GM12872 (cell line): ENCODE measurements around the gene NEK6.

ENCODE experiments used
- TF ChIP-seq, protein P1 (sequence below): IDR thresholded peaks from 3 replicates; pipeline ENCODE4 v1.5.1; 2011; ENCODE audit warnings: low read depth, mild to moderate bottlenecking, low read length, moderate library complexity; ENCODE audit not compliant: insufficient read depth

NEK6 gene

DNA sequence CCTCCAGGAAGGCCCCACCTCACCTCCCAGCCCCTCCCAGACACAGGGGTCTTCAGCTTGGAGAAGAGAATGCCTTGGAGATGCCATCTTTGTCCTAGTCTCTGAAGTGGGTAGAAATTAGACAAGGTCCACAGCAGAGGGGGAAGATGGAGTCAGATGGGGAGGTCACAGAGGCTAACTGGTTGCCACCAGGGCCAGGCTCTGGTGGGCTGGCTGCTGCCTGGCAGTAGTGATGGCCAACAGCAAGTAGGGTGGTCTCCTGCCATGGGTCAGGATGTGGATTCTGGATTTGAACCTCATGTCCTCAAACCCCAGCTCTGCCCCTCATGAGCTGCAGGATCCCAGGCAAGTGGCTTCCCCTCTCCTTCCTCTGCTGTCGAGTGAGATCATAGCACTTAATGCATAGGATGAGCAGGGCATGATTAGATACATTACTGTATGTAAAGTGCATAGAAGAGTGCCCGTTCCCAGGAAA is 38.7 kb upstream of the NEK6 start:
- TF ChIP-seq, protein P1, sequence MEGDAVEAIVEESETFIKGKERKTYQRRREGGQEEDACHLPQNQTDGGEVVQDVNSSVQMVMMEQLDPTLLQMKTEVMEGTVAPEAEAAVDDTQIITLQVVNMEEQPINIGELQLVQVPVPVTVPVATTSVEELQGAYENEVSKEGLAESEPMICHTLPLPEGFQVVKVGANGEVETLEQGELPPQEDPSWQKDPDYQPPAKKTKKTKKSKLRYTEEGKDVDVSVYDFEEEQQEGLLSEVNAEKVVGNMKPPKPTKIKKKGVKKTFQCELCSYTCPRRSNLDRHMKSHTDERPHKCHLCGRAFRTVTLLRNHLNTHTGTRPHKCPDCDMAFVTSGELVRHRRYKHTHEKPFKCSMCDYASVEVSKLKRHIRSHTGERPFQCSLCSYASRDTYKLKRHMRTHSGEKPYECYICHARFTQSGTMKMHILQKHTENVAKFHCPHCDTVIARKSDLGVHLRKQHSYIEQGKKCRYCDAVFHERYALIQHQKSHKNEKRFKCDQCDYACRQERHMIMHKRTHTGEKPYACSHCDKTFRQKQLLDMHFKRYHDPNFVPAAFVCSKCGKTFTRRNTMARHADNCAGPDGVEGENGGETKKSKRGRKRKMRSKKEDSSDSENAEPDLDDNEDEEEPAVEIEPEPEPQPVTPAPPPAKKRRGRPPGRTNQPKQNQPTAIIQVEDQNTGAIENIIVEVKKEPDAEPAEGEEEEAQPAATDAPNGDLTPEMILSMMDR, result no peak

DNA sequence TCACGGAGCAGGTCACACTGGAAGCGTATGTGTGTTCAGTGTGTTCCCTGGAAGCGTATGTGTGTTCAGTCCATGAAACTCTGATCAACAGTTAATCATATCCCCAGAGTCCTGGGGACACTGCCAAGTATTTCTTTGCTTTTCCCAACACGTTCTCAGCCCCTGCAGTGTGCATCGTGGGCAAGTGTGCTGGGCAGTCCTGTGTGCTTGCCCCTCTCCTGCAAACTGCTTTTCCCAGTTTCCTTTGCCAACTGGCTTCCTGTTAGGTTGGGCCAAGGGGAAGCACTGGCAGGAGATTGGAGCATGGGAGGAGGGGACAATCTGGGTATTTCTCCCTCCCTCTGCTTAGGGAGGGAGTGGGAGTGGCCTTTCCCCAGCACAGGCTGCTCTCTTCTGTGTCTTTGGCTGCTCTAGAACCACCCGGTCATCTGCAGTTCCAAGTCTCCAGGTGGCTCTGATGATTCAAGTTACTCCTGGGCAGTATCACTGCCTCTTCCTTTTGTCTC is 36.8 kb upstream of the NEK6 start:
- TF ChIP-seq, protein P1, result no peak

DNA sequence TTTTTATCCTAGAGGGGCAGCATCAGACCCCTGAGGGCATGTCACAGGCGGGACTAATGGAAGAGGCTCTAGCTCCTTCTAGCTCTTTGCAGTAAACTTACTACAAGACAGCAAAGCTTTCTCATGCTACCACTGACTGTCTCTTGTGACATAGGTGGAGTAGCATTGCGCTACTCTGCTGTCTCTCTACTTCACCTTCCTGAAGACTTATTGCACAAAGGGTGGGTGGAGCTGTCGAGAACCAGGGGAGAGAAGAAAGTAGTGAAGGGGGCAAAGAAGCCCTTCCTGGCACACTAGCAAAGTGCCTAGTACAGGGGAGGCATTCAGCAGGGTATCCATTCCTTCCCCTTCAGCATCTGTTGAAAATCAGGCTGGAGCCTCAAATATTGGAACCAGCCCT is 36.1 kb upstream of the NEK6 start:
- TF ChIP-seq, protein P1, result no peak

DNA sequence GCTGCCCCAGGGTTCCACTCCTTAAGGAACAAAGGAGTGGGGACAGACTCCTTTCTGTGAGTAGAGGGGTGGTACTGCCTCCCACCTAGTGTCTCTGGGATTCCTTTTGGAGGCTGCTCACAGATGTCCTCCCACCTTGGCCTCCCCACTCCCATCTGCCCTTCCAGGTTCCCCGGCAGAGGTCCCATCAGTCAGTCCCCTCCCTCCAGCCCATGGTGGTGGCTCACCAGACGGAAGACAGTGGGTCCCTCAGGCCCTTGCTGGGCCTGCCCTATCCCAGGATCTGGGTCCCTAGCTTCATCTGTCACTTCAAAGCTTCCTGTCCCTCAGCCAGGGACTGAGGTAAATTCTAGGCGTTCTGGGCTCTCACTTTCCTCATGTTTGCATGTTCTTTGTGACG is 35.6 kb upstream of the NEK6 start:
- TF ChIP-seq, protein P1, result no peak

DNA sequence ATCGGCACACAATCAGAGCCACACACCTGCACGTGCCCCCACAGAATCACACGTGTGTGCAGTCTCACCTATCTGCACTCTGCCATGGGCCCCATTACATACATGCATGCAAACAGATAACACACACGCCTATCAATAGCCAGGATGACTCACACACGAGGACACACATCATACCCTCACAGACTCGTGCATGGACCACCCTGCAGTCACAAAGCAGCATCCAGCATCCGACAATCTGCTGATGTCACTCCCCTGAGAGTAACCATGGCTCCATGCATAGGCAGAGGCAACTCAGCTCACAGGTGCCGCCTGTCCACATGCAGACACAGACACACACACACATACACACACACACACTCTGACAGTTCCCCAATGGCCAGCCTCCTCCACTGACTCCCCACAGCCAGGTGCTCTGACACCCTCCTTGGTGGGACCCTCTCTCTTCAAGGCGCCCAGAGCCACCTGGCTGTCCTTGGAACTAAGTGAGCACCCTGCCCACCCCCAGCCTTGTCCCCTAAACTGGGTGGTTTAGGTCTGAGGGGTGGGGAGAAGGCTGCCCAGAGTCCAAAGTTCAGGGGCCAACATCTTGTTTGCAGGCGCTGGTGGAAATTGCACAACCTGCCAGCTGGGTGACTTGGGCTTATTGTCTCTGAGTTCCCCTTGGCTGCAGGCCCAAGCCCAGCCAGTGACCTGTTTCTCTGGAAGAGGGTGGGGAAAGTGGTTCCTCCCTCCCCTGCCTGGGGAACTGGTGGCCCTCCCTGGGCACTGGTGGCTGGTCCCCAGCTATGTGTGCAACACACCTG is 34.6 kb upstream of the NEK6 start:
- TF ChIP-seq, protein P1, result no peak

DNA sequence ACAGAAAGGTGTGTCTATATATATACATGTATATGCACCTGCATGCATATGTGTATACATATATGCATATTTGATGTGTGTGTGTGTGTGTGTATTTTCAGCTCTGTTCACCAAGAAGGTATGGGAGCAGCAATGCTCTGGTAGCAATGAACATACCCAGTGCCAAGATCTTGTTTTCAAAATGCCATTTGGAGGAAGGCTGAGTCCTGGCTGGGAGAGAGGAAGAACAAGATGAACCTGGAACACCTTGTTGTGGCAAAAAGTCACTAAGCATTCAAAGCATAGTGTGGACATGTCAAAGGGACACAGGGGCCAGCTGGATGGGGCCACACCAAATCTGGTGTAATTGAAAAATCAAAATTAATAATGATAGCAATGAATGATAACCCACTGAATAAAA is 31.8 kb upstream of the NEK6 start:
- TF ChIP-seq, protein P1, result no peak

DNA sequence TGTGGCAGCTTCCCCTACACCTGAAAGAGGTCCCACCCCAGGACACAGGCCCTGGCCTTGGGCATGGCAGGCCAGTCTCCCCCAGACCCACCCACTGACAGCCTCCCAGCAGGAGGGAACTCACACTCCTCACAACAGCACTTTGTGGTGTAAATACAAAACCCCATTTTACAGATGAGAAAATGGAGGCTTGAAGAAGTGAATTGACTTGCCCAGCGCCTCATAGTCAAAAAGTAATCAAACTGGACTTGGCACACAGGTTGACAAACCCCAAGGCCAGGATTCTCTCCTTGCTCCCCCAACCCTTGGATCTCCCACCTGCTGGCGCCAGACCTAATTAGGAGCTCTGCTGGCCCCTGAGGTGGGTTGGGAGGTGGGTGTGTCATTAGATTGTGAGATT is 29.2 kb upstream of the NEK6 start:
- TF ChIP-seq, protein P1, result no peak
